K562 (cell line): Measurements from ENCODE around the gene RET. TPM values are rescaled to one million over a fixed set of nuclear protein-coding genes. Genes with fewer than 3 reads are reported as not detected.

Source experiments
- ATAC-seq: fragments of 200-7000 bp; cut with Tn5 transposase; 3 replicates; pipeline ENCODE4 v1.9.1; 2020; ENCODE audit warnings: moderate library complexity
- BruUV-seq: library from RNA; stranded (reverse); fragments of 400-500 nt; replicated peaks from 2 replicates; lab custom pipeline; 2021; lab: Mats Ljungman, UMichigan
- CTCF ChIA-PET: fragments of 300-600 bp; formaldehyde crosslinking; extraction: SDS; loops from one replicate; lab custom pipeline; 2021; ENCODE audit warnings: low intra/inter-chr PET ratio; lab: Yijun Ruan, JAX
- POLR2A ChIA-PET: fragments of 300-600, 350-650 bp; sonication (Branson Sonifier 250); formaldehyde crosslinking; extraction: SDS; loops from one replicate; lab custom pipeline; 2021; ENCODE audit warnings: antibody characterized with exemption, inconsistent platforms; lab: Yijun Ruan, JAX
- DNase-seq, 4 experiments: peaks; one replicate each; pipeline versions ENCODE4 v3.0.0 to v3.0.0-alpha.2; 2011 to 2018; ENCODE audit warnings: low spot score in 3 of 4, mixed read lengths in 3 of 4; ENCODE audit errors: extremely low read depth in 1 of 4
- FAIRE-seq: peaks from 2 replicates; lab custom pipeline; 2011; peaks lifted over from hg19 to GRCh38; lab: Jason Lieb, UNC
- H2AFZ ChIP-seq: 2 replicates; pipeline ENCODE4 v1.6.0; 2011; ENCODE audit warnings: low read depth, low read length, control low read depth, inconsistent platforms
- H3K27ac ChIP-seq: fragments of 200-600 bp; 3 replicates; pipeline ENCODE4 v1.8.0; 2011; ENCODE audit warnings: low read depth, mild to moderate bottlenecking, control low read depth, inconsistent platforms, low read length, moderate library complexity, mixed read lengths; ENCODE audit errors: extremely low read depth
- H3K27me3 ChIP-seq, 2 experiments: fragments of 300-600 bp in 1 of 2; 2 replicates in 1 of 2; 3 replicates in 1 of 2; pipeline versions ENCODE4 v1.6.0 to v1.8.0; 2011; ENCODE audit warnings: inconsistent platforms in 2 of 2, low read length in 2 of 2, mild to moderate bottlenecking in 1 of 2, mixed read lengths in 1 of 2, moderate library complexity in 1 of 2; ENCODE audit not compliant: control insufficient read depth in 2 of 2, insufficient read depth in 2 of 2
- H3K36me3 ChIP-seq: fragments of 300-600 bp; 3 replicates; pipeline ENCODE4 v1.8.0; 2011; ENCODE audit warnings: mild to moderate bottlenecking, low read length, inconsistent platforms; ENCODE audit not compliant: control insufficient read depth, insufficient read depth
- H3K4me1 ChIP-seq, 2 experiments: fragments of 200-600 bp in 1 of 2; replicated peaks in 1 of 2; 2 replicates in 1 of 2; 3 replicates in 1 of 2; pipeline versions ENCODE4 v1.5.1 to v1.8.0; 2011; ENCODE audit warnings: inconsistent platforms in 2 of 2, low read length in 2 of 2, mild to moderate bottlenecking in 1 of 2, mixed read lengths in 1 of 2, moderate library complexity in 1 of 2; ENCODE audit not compliant: control insufficient read depth in 2 of 2, insufficient read depth in 2 of 2
- H3K4me2 ChIP-seq: 2 replicates; pipeline ENCODE4 v1.6.1; 2011; ENCODE audit warnings: low read length, control low read depth, inconsistent platforms, mixed read lengths; ENCODE audit not compliant: insufficient read depth
- H3K4me3 ChIP-seq: fragments of 200-600 bp; sonication (generic), shearing (Covaris generic); 2 replicates; pipeline ENCODE4 v1.5.1; 2016; ENCODE audit warnings: control low read depth, inconsistent platforms
- H3K79me2 ChIP-seq: fragments of 200-600 bp; 3 replicates; pipeline ENCODE4 v1.8.0; 2011; ENCODE audit warnings: low read length, inconsistent platforms; ENCODE audit not compliant: control insufficient read depth, insufficient read depth
- H3K9ac ChIP-seq, 2 experiments: 2 replicates each; pipeline versions ENCODE4 v1.6.0 to v1.6.1; 2011; ENCODE audit warnings: low read depth in 2 of 2, low read length in 2 of 2, control low read depth in 1 of 2, inconsistent platforms in 1 of 2, mild to moderate bottlenecking in 1 of 2, mixed read lengths in 1 of 2; ENCODE audit not compliant: insufficient read depth in 1 of 2
- H3K9me1 ChIP-seq: one replicate; pipeline ENCODE4 v1.6.0; 2011; ENCODE audit warnings: inconsistent platforms, mild to moderate bottlenecking, low read length, moderate library complexity; ENCODE audit not compliant: control insufficient read depth, insufficient read depth
- H3K9me3 ChIP-seq: replicated peaks from 2 replicates; pipeline ENCODE4 v1.5.1; 2011; ENCODE audit warnings: low read depth, low read length, inconsistent platforms; ENCODE audit not compliant: control insufficient read depth, insufficient read depth
- H4K20me1 ChIP-seq: replicated peaks from 2 replicates; pipeline ENCODE4 v1.6.1; 2011; ENCODE audit warnings: low read length, inconsistent platforms, mixed read lengths; ENCODE audit not compliant: control insufficient read depth, insufficient read depth
- ARHGAP35 ChIP-seq: fragments of 450-650 bp; IDR thresholded peaks from 2 replicates; pipeline ENCODE4 v1.6.1; 2018; ENCODE audit not compliant: partially characterized antibody
- BDP1 ChIP-seq: IDR thresholded peaks from 3 replicates; pipeline ENCODE4 v1.6.1; 2011; ENCODE audit not compliant: insufficient read length, insufficient read depth
- DEAF1 ChIP-seq: fragments of 450-650 bp; formaldehyde crosslinking; IDR thresholded peaks from 2 replicates; pipeline ENCODE4 v1.4.0; 2020; ENCODE audit warnings: mild to moderate bottlenecking, moderate library complexity
- ESRRA ChIP-seq: fragments of 450-650 bp; IDR thresholded peaks from 2 replicates; pipeline ENCODE4 v1.6.1; 2014; ENCODE audit warnings: low read depth, mild to moderate bottlenecking, moderate library complexity, borderline replicate concordance
- HDAC8 ChIP-seq: fragments of 450-650 bp; IDR thresholded peaks from 2 replicates; pipeline ENCODE4 v1.6.1; 2016; ENCODE audit warnings: mild to moderate bottlenecking, missing genetic modification characterization, moderate library complexity, missing compliant biosample characterization
- MCM3 ChIP-seq: fragments of 450-650 bp; IDR thresholded peaks from 2 replicates; pipeline ENCODE4 v1.6.1; 2016
- MTA2 ChIP-seq: fragments of 450-650 bp; IDR thresholded peaks from 2 replicates; pipeline ENCODE4 v1.6.1; 2016; ENCODE audit warnings: low read depth
- MTF1 ChIP-seq: fragments of 250-450 bp; sonication (Bioruptor Pico); IDR thresholded peaks from 2 replicates; pipeline ENCODE4 v1.9.0; 2021; ENCODE audit warnings: moderate library complexity, mild to moderate bottlenecking, inconsistent platforms, borderline replicate concordance
- NCOA1 ChIP-seq: fragments of 450-650 bp; IDR thresholded peaks from 2 replicates; pipeline ENCODE4 v1.6.1; 2016; ENCODE audit warnings: low read depth
- PHF8 ChIP-seq: fragments of 200-600 bp; sonication (generic); IDR thresholded peaks from 2 replicates; pipeline ENCODE4 v1.6.1; 2012; ENCODE audit warnings: mixed run types, mild to moderate bottlenecking, inconsistent platforms, low read length, moderate library complexity, borderline replicate concordance
- RFX1 ChIP-seq: fragments of 450-650 bp; IDR thresholded peaks from 2 replicates; pipeline ENCODE4 v1.6.1; 2016; ENCODE audit warnings: mild to moderate bottlenecking, moderate library complexity
- SMARCA5 ChIP-seq: fragments of 450-650 bp; IDR thresholded peaks from 2 replicates; pipeline ENCODE4 v1.6.1; 2016
- THAP7 ChIP-seq: fragments of 250-450 bp; sonication (Bioruptor Pico); IDR thresholded peaks from 2 replicates; pipeline ENCODE4 v1.5.0; 2021
- THRB ChIP-seq: fragments of 450-650 bp; formaldehyde crosslinking; conservative IDR thresholded peaks from 2 replicates; pipeline ENCODE4 v1.4.0; 2022; ENCODE audit warnings: mild to moderate bottlenecking, missing genetic modification characterization
- XRCC3 ChIP-seq: fragments of 450-650 bp; IDR thresholded peaks from 2 replicates; pipeline ENCODE4 v1.6.1; 2017; ENCODE audit warnings: mild to moderate bottlenecking, moderate library complexity
- ZBTB1 ChIP-seq: sonication (generic); formaldehyde crosslinking; IDR thresholded peaks from 2 replicates; pipeline ENCODE4 v1.8.1; 2023; ENCODE audit warnings: missing genetic modification reagents, low read depth, mild to moderate bottlenecking, borderline replicate concordance
- ZNF134 ChIP-seq: fragments of 250-450 bp; sonication (Bioruptor Pico); conservative IDR thresholded peaks from 2 replicates; pipeline ENCODE4 v1.4.0; 2020
- ZNF398 ChIP-seq: fragments of 250-450 bp; sonication (Bioruptor Pico); IDR thresholded peaks from 2 replicates; pipeline ENCODE4 v1.8.0; 2021; ENCODE audit warnings: moderate library complexity, mild to moderate bottlenecking, inconsistent platforms
- ZNF699 ChIP-seq: fragments of 250-450 bp; sonication (Bioruptor Pico); IDR thresholded peaks from 2 replicates; pipeline ENCODE4 v1.8.0; 2021; ENCODE audit warnings: mild to moderate bottlenecking, moderate library complexity; ENCODE audit not compliant: insufficient replicate concordance
- WGBS: fragments of 100-300 bp; shearing (Covaris generic); methylation state at CpG from one replicate; pipeline ENCODE4 v1.1.6; 2016; ENCODE audit warnings: low coverage, mixed read lengths; ENCODE audit not compliant: insufficient coverage; ENCODE audit errors: missing lambda C conversion rate; 5-methylcytosine and 5-hydroxymethylcytosine counted together
- in situ Hi-C: fragments of 300-500 bp; cut with MboI; formaldehyde crosslinking; loops from 4 replicates; pipeline ENCODE4 v1.15.0; 2018; ENCODE audit warnings: inconsistent platforms, mixed read lengths
- intact Hi-C: fragments of 100-400 bp; cut with micrococcal nuclease; formaldehyde crosslinking; loops from 2 replicates; pipeline ENCODE4 v1.14.2; 2022
- polyA plus RNA-seq, 8 experiments: library from polyadenylated mRNA; depleted of rRNA in 4 of 8; stranded (reverse) in 5 of 8; unstranded in 3 of 8; fragments of >200 nt; fragmentation: Nextera tagmentation in 2 of 8; fragmentation: Illumina TruSeq in 1 of 8; extraction: Ambion mirVana in 2 of 8; extraction: Trizol in 1 of 8; gene quantifications; 2 replicates each; pipeline versions ENCODE4 v1.2.1 to v1.2.3, GENCODE V29; 2011 to 2014; ENCODE audit warnings: inconsistent platforms in 1 of 8, missing spikeins in 1 of 8
- total RNA-seq, 7 experiments: library from RNA; depleted of rRNA in 6 of 7; stranded (reverse); fragments of >200 nt in 6 of 7; fragmentation: Illumina TruSeq in 2 of 7; extraction: Trizol in 2 of 7; gene quantifications; 2 replicates each; pipeline versions ENCODE4 v1.2.1 to v1.2.3, GENCODE V29; 2011 to 2021; ENCODE audit warnings: low replicate concordance in 1 of 7

RET gene
- total and polyA plus RNA-seq, 9 of the 15 experiments (the other 6 are each of a cell fraction or from before 2014, with no cell fraction given): 0.04 to 0.05 TPM; not detected in 7

- Histone ChIP-seq H2AFZ (no peak overlapping the region), H3K4me3 (no peak overlapping the region), H3K36me3 (no peaks in the 10 kb centered on the region), H3K4me2 (no peak overlapping the region), H3K79me2 (no peaks in the 10 kb centered on the region), H3K4me1 (peaks cover 0 to 26% of the 10 kb centered on the region in 2 experiments; a peak in 2 of 5 replicates), H3K9me1 (no peaks in the 10 kb centered on the region), H3K9me3 (no peaks in the 10 kb centered on the region), H3K9ac (no peak overlapping the region), H3K27ac (no peak overlapping the region), H4K20me1 (peaks cover 12% of the 10 kb centered on the region), H3K27me3 (peaks cover 0 to 48% of the 10 kb centered on the region in 2 experiments; a peak in 2 of 5 replicates)
- in situ Hi-C loops (no loop called here), intact Hi-C loops (loop anchor here (5.0 to 10.0 kb wide), 3 partner anchors 36 to 92 kb away; no protein-coding TSS in a partner anchor)
- no TSS peak for BruUV-seq
- 13% methylated on average over 32 of the region's 45 CpGs for WGBS
- CTCF ChIA-PET: no interaction called here
- DNase-seq: peak in 2 of 4 experiments; percentile 28 to 29
- POLR2A ChIA-PET: interaction anchor here (1.2 kb wide), 1 partner anchor 9 kb away, joined by 4 read pairs; no protein-coding TSS in a partner anchor
- ATAC-seq: peak; percentile 18
- FAIRE-seq: no peak
- TF ChIP-seq ZNF699 (CRISPR knock-in tag) (no peak), DEAF1 (CRISPR knock-in tag) (no peak), THRB (CRISPR knock-in tag) (no peak), ZNF134 (no peak), NCOA1 (no peak), ARHGAP35 (no peak), SMARCA5 (no peak), ZBTB1 (CRISPR knock-in tag) (no peak), PHF8 (no peak), THAP7 (CRISPR knock-in tag) (no peak), MCM3 (no peak), BDP1 (no peak), HDAC8 (tag) (no peak), RFX1 (no peak), ESRRA (no peak), XRCC3 (no peak), MTA2 (no peak), ZNF398 (CRISPR knock-in tag) (no peak), MTF1 (CRISPR knock-in tag) (no peak)
Observed at GRCh38 chr10:43076311-43076875, 476 bp upstream of the RET start.
